PC-3 (cell line): ENCODE measurements around the gene SLC44A5. TPM values are rescaled to one million over a fixed set of nuclear protein-coding genes. Genes with fewer than 3 reads are reported as not detected.
A peak's percentile ranks its signal among the peaks of the same experiment; 100 is the strongest.

Source experiments
- ATAC-seq: fragments of 200-7000 bp; cut with Tn5 transposase; 2 replicates; pipeline ENCODE4 v1.9.1; 2020; ENCODE audit warnings: mild to moderate bottlenecking, moderate library complexity
- BruUV-seq: library from RNA; stranded (reverse); fragments of 400-500 nt; replicated peaks from 2 replicates; lab custom pipeline; 2021; lab: Mats Ljungman, UMichigan
- CTCF ChIA-PET: fragments of 300-600 bp; sonication (Branson Sonifier 250); formaldehyde crosslinking; loops from one replicate; lab custom pipeline; 2022; ENCODE audit warnings: antibody characterized with exemption; lab: Charles Lee
- POLR2A ChIA-PET: fragments of 300-600 bp; sonication (Branson Sonifier 250); formaldehyde crosslinking; loops from one replicate; lab custom pipeline; 2022; ENCODE audit warnings: antibody characterized with exemption; ENCODE audit not compliant: unreplicated experiment; lab: Charles Lee
- DNase-seq: peaks from one replicate; pipeline ENCODE4 v3.0.0-alpha.2; 2015
- H2AFZ ChIP-seq: fragments of 300-600 bp; sonication (generic); 2 replicates; pipeline ENCODE4 v1.6.0; 2016; ENCODE audit warnings: antibody characterized with exemption, low read length
- H3F3A ChIP-seq: fragments of 300-600 bp; sonication (generic); one replicate; pipeline ENCODE4 v1.6.0; 2017; ENCODE audit warnings: antibody characterized with exemption, low read length, control low read depth, mild to moderate bottlenecking; ENCODE audit not compliant: unreplicated experiment
- H3K27ac ChIP-seq: fragments of 300-600 bp; sonication (generic); 2 replicates; pipeline ENCODE4 v1.5.1; 2016; ENCODE audit warnings: mild to moderate bottlenecking, low read length
- H3K27me3 ChIP-seq: fragments of 300-600 bp; sonication (generic); 2 replicates; pipeline ENCODE4 v1.6.1; 2016; ENCODE audit warnings: low read length, mixed read lengths
- H3K36me3 ChIP-seq: fragments of 300-600 bp; sonication (generic); 2 replicates; pipeline ENCODE4 v1.6.1; 2016; ENCODE audit warnings: low read depth, mixed run types, low read length, mixed read lengths
- H3K4me1 ChIP-seq: fragments of 300-600 bp; sonication (generic); 2 replicates; pipeline ENCODE4 v1.5.1; 2016; ENCODE audit warnings: low read length; ENCODE audit not compliant: insufficient read depth
- H3K4me2 ChIP-seq: fragments of 300-600 bp; sonication (generic); 2 replicates; pipeline ENCODE4 v1.6.0; 2016; ENCODE audit warnings: low read length
- H3K4me3 ChIP-seq: fragments of 300-600 bp; sonication (generic); 2 replicates; pipeline ENCODE4 v1.5.1; 2016; ENCODE audit warnings: mild to moderate bottlenecking, low read length, mixed read lengths
- H3K79me2 ChIP-seq: fragments of 300-600 bp; sonication (generic); 2 replicates; pipeline ENCODE4 v1.6.1; 2017; ENCODE audit warnings: low read length, mixed read lengths
- H3K9ac ChIP-seq: fragments of 300-600 bp; sonication (generic); 2 replicates; pipeline ENCODE4 v1.6.0; 2016; ENCODE audit warnings: mild to moderate bottlenecking, low read length
- H3K9me2 ChIP-seq: fragments of 300-600 bp; sonication (generic); replicated peaks from 2 replicates; pipeline ENCODE4 v1.6.1; 2016; ENCODE audit warnings: mixed run types, low read length, mixed read lengths
- H3K9me3 ChIP-seq: fragments of 300-600 bp; sonication (generic); 2 replicates; pipeline ENCODE4 v1.6.1; 2016; ENCODE audit warnings: low read length, mixed read lengths
- H4K20me1 ChIP-seq: fragments of 300-600 bp; sonication (generic); 2 replicates; pipeline ENCODE4 v1.6.1; 2016; ENCODE audit warnings: low read length, mixed read lengths
- CTCF ChIP-seq: fragments of 300-600 bp; sonication (generic); conservative IDR thresholded peaks from 2 replicates; pipeline ENCODE4 v1.5.1; 2017; ENCODE audit warnings: antibody characterized with exemption, low read depth, mild to moderate bottlenecking, low read length
- EZH2 ChIP-seq: fragments of 300-600 bp; sonication (generic); IDR thresholded peaks from one replicate; pipeline ENCODE4 v1.6.1; 2017; ENCODE audit warnings: antibody characterized with exemption, mild to moderate bottlenecking, low read length; ENCODE audit not compliant: unreplicated experiment
- EZH2phosphoT487 ChIP-seq: fragments of 300-600 bp; sonication (generic); IDR thresholded peaks from 2 replicates; pipeline ENCODE4 v1.6.1; 2018; ENCODE audit warnings: mild to moderate bottlenecking, antibody characterized with exemption, low read length, borderline replicate concordance
- intact Hi-C: fragments of 100-400 bp; cut with micrococcal nuclease; formaldehyde crosslinking; loops from 2 replicates; pipeline ENCODE4 v1.9.0; 2023
- total RNA-seq: library from RNA; depleted of rRNA; stranded (reverse); fragments of >200 nt; gene quantifications from 2 replicates; pipeline ENCODE4 v1.2.3, GENCODE V29; 2014

SLC44A5 gene
- total RNA-seq, 1 experiment from 2014 or later = not detected

- no peaks in the 10 kb centered on the region for H3K9me3 ChIP-seq
- TF ChIP-seq CTCF (peak; percentile 83), EZH2phosphoT487 (no peak)
- H3K9me2 ChIP-seq = no peaks in the 10 kb centered on the region
- no peaks in the 10 kb centered on the region for H3K79me2 ChIP-seq
- no TSS peak for BruUV-seq
- H3K36me3 ChIP-seq = no peaks in the 10 kb centered on the region
- ATAC-seq (peak; percentile 71), DNase-seq (peak; percentile 64)
- intact Hi-C loops = loop anchor here (1.0 kb wide), 1 partner anchor 399 kb away; no protein-coding TSS in a partner anchor
- CTCF ChIA-PET = interaction anchor here (1.0 kb wide), 1 partner anchor 21 kb away, joined by 3 read pairs; no protein-coding TSS in a partner anchor
- H3K27me3 ChIP-seq = peaks cover 19% of the 10 kb centered on the region
- no peaks in the 10 kb centered on the region for H3F3A ChIP-seq
- H3K9ac ChIP-seq = no peak overlapping the region
- POLR2A ChIA-PET = no interaction called here
- H4K20me1 ChIP-seq = no peaks in the 10 kb centered on the region
- H3K27ac ChIP-seq = no peak overlapping the region
- H3K4me3 ChIP-seq = no peak overlapping the region
- no peak overlapping the region for H3K4me2 ChIP-seq
- H3K4me1 ChIP-seq = no peaks in the 10 kb centered on the region
- no peak overlapping the region for H2AFZ ChIP-seq
Observed at GRCh38 chr1:75233302-75233929, 377.5 kb downstream of the SLC44A5 start.

GRCh38 chr1:75220072-75220471, 390.8 kb downstream of the SLC44A5 start:
- DNase-seq = no peak
- Histone ChIP-seq H2AFZ (no peak overlapping the region), H3K4me3 (no peak overlapping the region), H3K9me2 (no peaks in the 10 kb centered on the region), H3K79me2 (no peaks in the 10 kb centered on the region), H3K9ac (no peak overlapping the region), H4K20me1 (no peaks in the 10 kb centered on the region), H3K27me3 (peaks cover 28% of the 10 kb centered on the region), H3K4me1 (no peaks in the 10 kb centered on the region), H3K9me3 (no peaks in the 10 kb centered on the region), H3K4me2 (no peak overlapping the region), H3F3A (no peaks in the 10 kb centered on the region), H3K36me3 (no peaks in the 10 kb centered on the region), H3K27ac (no peak overlapping the region)
- ChIA-PET POLR2A (no interaction called here), CTCF (no interaction called here)
- intact Hi-C loops = no loop called here
- no peak for TF ChIP-seq EZH2
- no peak for TF ChIP-seq EZH2phosphoT487
- TF ChIP-seq CTCF = no peak
- no TSS peak for BruUV-seq
- ATAC-seq = no peak

GRCh38 chr1:75214017-75214416, 396.9 kb downstream of the SLC44A5 start:
- Histone ChIP-seq H3K27ac (no peak overlapping the region), H4K20me1 (no peaks in the 10 kb centered on the region), H3K36me3 (no peaks in the 10 kb centered on the region), H3F3A (no peaks in the 10 kb centered on the region), H3K9me3 (no peaks in the 10 kb centered on the region), H3K9ac (no peak overlapping the region), H3K4me1 (no peaks in the 10 kb centered on the region), H3K9me2 (no peaks in the 10 kb centered on the region), H3K79me2 (no peaks in the 10 kb centered on the region), H3K4me3 (no peak overlapping the region), H2AFZ (no peak overlapping the region), H3K4me2 (no peak overlapping the region), H3K27me3 (peaks cover 4% of the 10 kb centered on the region; the same call in 1 of the 2 replicates)
- CTCF ChIA-PET = no interaction called here
- POLR2A ChIA-PET = no interaction called here
- DNase-seq (no peak), ATAC-seq (no peak)
- intact Hi-C loops = no loop called here
- TF ChIP-seq EZH2 (no peak), CTCF (no peak), EZH2phosphoT487 (no peak)
- BruUV-seq = no TSS peak
